Activated gamma-delta T cell treated with anti-CD3 and anti-CD28 coated beads, Interleukin-2, amount 50 U/mL, for 16 hours (primary cell): ENCODE data around the gene OXSR1.

ENCODE experiments used
- DNase-seq: peaks from one replicate; pipeline ENCODE4 v3.0.0-alpha.2; 2020; ENCODE audit warnings: low read depth

The OXSR1 gene

GRCh38 chr3:38164952-38165721 is at the start of gene OXSR1:
Gene OXSR1 (plus strand): TSS chr3:38165537. CDS start chr3:38165877, 340 bp downstream.
- peak; percentile 93 for DNase-seq

- no peak for DNase-seq
Measured at GRCh38 chr3:38115645-38116427, 49.5 kb upstream of the OXSR1 start.

- DNase-seq, result no peak
Measured at GRCh38 chr3:38116471-38117162, 48.7 kb upstream of the OXSR1 start.

GRCh38 chr3:38117163-38117716 is 48.1 kb upstream of the OXSR1 start:
- DNase-seq, result no peak

- peak; percentile 38 for DNase-seq
Measured at GRCh38 chr3:38117748-38118420, 47.5 kb upstream of the OXSR1 start.

GRCh38 chr3:38118421-38119247 is 46.7 kb upstream of the OXSR1 start:
- no peak for DNase-seq

- DNase-seq, result no peak
Measured at GRCh38 chr3:38119248-38119544, 46.1 kb upstream of the OXSR1 start.

GRCh38 chr3:38119821-38120692 is 45.3 kb upstream of the OXSR1 start:
- DNase-seq, result no peak

GRCh38 chr3:38120693-38121450 is 44.5 kb upstream of the OXSR1 start:
- DNase-seq, result no peak

- DNase-seq, result no peak
Measured at GRCh38 chr3:38121451-38121831, 43.9 kb upstream of the OXSR1 start.

- DNase-seq, result no peak
Measured at GRCh38 chr3:38121832-38122461, 43.4 kb upstream of the OXSR1 start.

GRCh38 chr3:38122712-38123290 is 42.5 kb upstream of the OXSR1 start:
- no peak for DNase-seq

GRCh38 chr3:38124324-38125122 is 40.8 kb upstream of the OXSR1 start:
- DNase-seq, result no peak

- no peak for DNase-seq
Measured at GRCh38 chr3:38125305-38126120, 39.8 kb upstream of the OXSR1 start.

- no peak for DNase-seq
Measured at GRCh38 chr3:38126121-38126892, 39.0 kb upstream of the OXSR1 start.
